HCT116 (cell line): ENCODE measurements around the gene CD3E. TPM values are rescaled to one million over a fixed set of nuclear protein-coding genes. Genes with fewer than 3 reads are reported as not detected.

Experiments used
- ATAC-seq: fragments of 200-7000 bp; cut with Tn5 transposase; 2 replicates; pipeline ENCODE4 v1.9.1; 2020; ENCODE audit warnings: mild to moderate bottlenecking, moderate library complexity
- BruUV-seq: library from RNA; stranded (reverse); fragments of 400-500 nt; replicated peaks from 2 replicates; lab custom pipeline; 2021; lab: Mats Ljungman, UMichigan
- CTCF ChIA-PET: fragments of 300-600 bp; sonication (Branson Sonifier 250); formaldehyde crosslinking; loops from one replicate; lab custom pipeline; 2021; ENCODE audit warnings: antibody characterized with exemption; lab: Charles Lee
- POLR2A ChIA-PET: fragments of 300-600, 350-600 bp; sonication (Branson Sonifier 250); formaldehyde crosslinking; loops from one replicate; lab custom pipeline; 2021; ENCODE audit warnings: antibody characterized with exemption; lab: Charles Lee
- RAD21 ChIA-PET, 2 experiments: fragments of 300-600 bp; sonication (Branson Sonifier 250); formaldehyde crosslinking; loops; one replicate each; lab custom pipeline; 2023; ENCODE audit warnings: low total read pairs in 2 of 2; ENCODE audit not compliant: uncharacterized antibody in 2 of 2, unreplicated experiment in 2 of 2, low non-redundant PET in 1 of 2; lab: Charles Lee
- DNase-seq: peaks from one replicate; pipeline ENCODE4 v3.0.0-alpha.2; 2010; ENCODE audit warnings: low read depth, low spot score
- H2AFZ ChIP-seq: fragments of 200-600 bp; shearing (Covaris generic), sonication (generic); 2 replicates; pipeline ENCODE4 v1.6.1; 2017; ENCODE audit warnings: low read depth, mixed run types, mixed read lengths, antibody characterized with exemption, low read length; ENCODE audit not compliant: poor library complexity, severe bottlenecking
- H3K27ac ChIP-seq: 2 replicates; pipeline ENCODE4 v1.5.1; 2012; ENCODE audit warnings: low read depth, low read length
- H3K27me3 ChIP-seq: fragments of 200-600 bp; sonication (generic); 2 replicates; pipeline ENCODE4 v1.6.1; 2016; ENCODE audit warnings: mixed run types, low read length, mixed read lengths; ENCODE audit not compliant: insufficient read depth
- H3K36me3 ChIP-seq, 2 experiments: fragments of 200-500 bp in 1 of 2; fragments of 200-600 bp in 1 of 2; sonication (Bioruptor generic) in 1 of 2; sonication (generic) in 1 of 2; 2 replicates each; pipeline versions ENCODE4 v1.5.1 to v1.6.1; 2014 to 2016; ENCODE audit warnings: low read length in 2 of 2, inconsistent platforms in 1 of 2, mixed read lengths in 1 of 2, mixed run types in 1 of 2; ENCODE audit not compliant: insufficient read depth in 2 of 2, control insufficient read depth in 1 of 2
- H3K4me1 ChIP-seq, 2 experiments: fragments of 200-600 bp in 1 of 2; sonication (generic) in 1 of 2; 2 replicates each; pipeline versions ENCODE4 v1.5.1 to v1.6.1; 2012 to 2017; ENCODE audit warnings: low read length in 2 of 2, inconsistent platforms in 1 of 2, mild to moderate bottlenecking in 1 of 2, mixed read lengths in 1 of 2, mixed run types in 1 of 2, moderate library complexity in 1 of 2; ENCODE audit not compliant: insufficient read depth in 2 of 2, control insufficient read depth in 1 of 2
- H3K4me2 ChIP-seq: fragments of 200-600 bp; sonication (generic); 2 replicates; pipeline ENCODE4 v1.6.1; 2017; ENCODE audit warnings: mixed run types, low read length, mixed read lengths
- H3K4me3 ChIP-seq, 2 experiments: fragments of 200-600 bp in 1 of 2; sonication (generic) in 1 of 2; replicated peaks in 1 of 2; 2 replicates each; pipeline ENCODE4 v1.5.1; 2011 to 2016; ENCODE audit warnings: low read length in 2 of 2, control low read depth in 1 of 2, low read depth in 1 of 2, mild to moderate bottlenecking in 1 of 2, mixed read lengths in 1 of 2, mixed run types in 1 of 2
- H3K79me2 ChIP-seq: fragments of 200-600 bp; sonication (generic); 2 replicates; pipeline ENCODE4 v1.6.1; 2017; ENCODE audit warnings: mild to moderate bottlenecking, mixed run types, low read length, moderate library complexity, mixed read lengths; ENCODE audit not compliant: insufficient read depth
- H3K9ac ChIP-seq: fragments of 200-600 bp; sonication (generic); 2 replicates; pipeline ENCODE4 v1.6.1; 2016; ENCODE audit warnings: low read length, mixed read lengths
- H3K9me2 ChIP-seq: fragments of 200-600 bp; sonication (generic), shearing (Covaris generic); 2 replicates; pipeline ENCODE4 v1.6.1; 2017; ENCODE audit warnings: mixed run types, mild to moderate bottlenecking, moderate library complexity; ENCODE audit not compliant: insufficient read depth
- H3K9me3 ChIP-seq, 2 experiments: fragments of 200-500 bp in 1 of 2; fragments of 200-600 bp in 1 of 2; sonication (Bioruptor generic) in 1 of 2; sonication (generic) in 1 of 2; 2 replicates each; pipeline ENCODE4 v1.6.1; 2014 to 2017; ENCODE audit warnings: low read length in 2 of 2, mixed read lengths in 2 of 2, inconsistent platforms in 1 of 2, low read depth in 1 of 2, mild to moderate bottlenecking in 1 of 2, mixed run types in 1 of 2, moderate library complexity in 1 of 2; ENCODE audit not compliant: control insufficient read depth in 1 of 2, insufficient read depth in 1 of 2
- H4K20me1 ChIP-seq: fragments of 200-600 bp; sonication (generic), shearing (Covaris generic); 2 replicates; pipeline ENCODE4 v1.6.1; 2017; ENCODE audit warnings: mixed run types, mild to moderate bottlenecking, moderate library complexity; ENCODE audit not compliant: insufficient read depth
- ATF3 ChIP-seq: IDR thresholded peaks from 2 replicates; pipeline ENCODE4 v1.6.1; 2012
- CBX3 ChIP-seq: IDR thresholded peaks from 2 replicates; pipeline ENCODE4 v1.6.1; 2012; ENCODE audit warnings: low read depth
- EGR1 ChIP-seq: IDR thresholded peaks from 2 replicates; pipeline ENCODE4 v1.6.1; 2012; ENCODE audit warnings: low read depth
- FOSL1 ChIP-seq: IDR thresholded peaks from 2 replicates; pipeline ENCODE4 v1.6.1; 2012; ENCODE audit warnings: low read depth
- JUND ChIP-seq: IDR thresholded peaks from 2 replicates; pipeline ENCODE4 v1.6.1; 2012
- MAX ChIP-seq: IDR thresholded peaks from 2 replicates; pipeline ENCODE4 v1.6.1; 2012
- POLR2AphosphoS5 ChIP-seq: IDR thresholded peaks from 2 replicates; pipeline ENCODE4 v1.6.1; 2011; ENCODE audit warnings: mild to moderate bottlenecking, low read depth, low read length, moderate library complexity
- RAD21 ChIP-seq: IDR thresholded peaks from 2 replicates; pipeline ENCODE4 v1.6.1; 2012; ENCODE audit warnings: low read depth, mild to moderate bottlenecking
- REST ChIP-seq: IDR thresholded peaks from 2 replicates; pipeline ENCODE4 v1.6.1; 2012; ENCODE audit warnings: low read depth
- SIN3A ChIP-seq: IDR thresholded peaks from 2 replicates; pipeline ENCODE4 v1.6.1; 2012; ENCODE audit warnings: low read depth
- SP1 ChIP-seq: IDR thresholded peaks from 2 replicates; pipeline ENCODE4 v1.6.1; 2012; ENCODE audit warnings: low read depth
- SRF ChIP-seq: IDR thresholded peaks from 2 replicates; pipeline ENCODE4 v1.6.1; 2012; ENCODE audit warnings: low read depth
- ZNF274 ChIP-seq: fragments of 200-500 bp; sonication (Bioruptor generic); IDR thresholded peaks from 2 replicates; pipeline ENCODE4 v1.6.1; 2014; ENCODE audit warnings: mild to moderate bottlenecking, low read depth, low read length, inconsistent platforms
- intact Hi-C: fragments of 100-400 bp; cut with micrococcal nuclease; formaldehyde crosslinking; loops from 2 replicates; pipeline ENCODE4 v1.10.0; 2022
- total RNA-seq: library from RNA; stranded (reverse); gene quantifications from one replicate; pipeline ENCODE4 v1.2.1, GENCODE V29; 2021; ENCODE audit not compliant: unreplicated experiment

The CD3E gene
- total RNA-seq, 1 experiment from 2014 or later = 0.79 TPM

- CTCF ChIA-PET = interaction anchor here (2.2 kb wide), 1 partner anchor 8 kb away, joined by 6 read pairs; no protein-coding TSS in a partner anchor
- H2AFZ ChIP-seq = no peak overlapping the region
- DNase-seq = no peak
- RAD21 ChIA-PET = no interaction called here
- no peak overlapping the region for H3K27ac ChIP-seq
- H3K4me3 ChIP-seq = no peak overlapping the region
- no peaks in the 10 kb centered on the region for H3K9me3 ChIP-seq
- H3K79me2 ChIP-seq = no peaks in the 10 kb centered on the region
- H3K4me1 ChIP-seq = no peaks in the 10 kb centered on the region
- no peaks in the 10 kb centered on the region for H4K20me1 ChIP-seq
- H3K9ac ChIP-seq = no peak overlapping the region
- no peak overlapping the region for H3K4me2 ChIP-seq
- BruUV-seq = no TSS peak
- H3K36me3 ChIP-seq = no peaks in the 10 kb centered on the region
- no peak for ATAC-seq
- POLR2A ChIA-PET = no interaction called here
- intact Hi-C loops = no loop called here
- TF ChIP-seq JUND = no peak
- no peak for TF ChIP-seq ZNF274
- no peak for TF ChIP-seq SP1
- no peak for TF ChIP-seq MAX
- peaks cover 17% of the 10 kb centered on the region; the same call in 1 of the 2 replicates for H3K27me3 ChIP-seq
- H3K9me2 ChIP-seq = no peaks in the 10 kb centered on the region
Observed at GRCh38 chr11:118304227-118304567, 333 bp upstream of the CD3E start.

- Histone ChIP-seq H3K36me3 (no peaks in the 10 kb centered on the region), H3K9me2 (no peaks in the 10 kb centered on the region), H3K9me3 (no peaks in the 10 kb centered on the region), H3K27ac (no peak overlapping the region), H3K4me2 (no peak overlapping the region), H3K9ac (no peak overlapping the region), H3K27me3 (peaks cover 17% of the 10 kb centered on the region; the same call in 1 of the 2 replicates), H3K4me3 (no peak overlapping the region), H2AFZ (no peak overlapping the region), H3K79me2 (no peaks in the 10 kb centered on the region), H3K4me1 (no peaks in the 10 kb centered on the region), H4K20me1 (no peaks in the 10 kb centered on the region)
- CTCF ChIA-PET = interaction anchor here (2.2 kb wide), 1 partner anchor 10 kb away, joined by 6 read pairs; no protein-coding TSS in a partner anchor
- POLR2A ChIA-PET = no interaction called here
- RAD21 ChIA-PET = no interaction called here
- no peak for DNase-seq
- BruUV-seq = no TSS peak
- no peak for ATAC-seq
- TF ChIP-seq SIN3A (no peak), POLR2AphosphoS5 (no peak), ZNF274 (no peak), SRF (no peak), ATF3 (no peak), EGR1 (no peak), CBX3 (no peak), REST (no peak), FOSL1 (no peak), RAD21 (no peak)
- intact Hi-C loops = no loop called here
Observed at GRCh38 chr11:118305726-118306125, 1.2 kb downstream of the CD3E start.
